Psoas muscle (tissue), 8 donors: ENCODE results near the gene KCNJ16. TPM values are rescaled to one million over a fixed set of nuclear protein-coding genes. Genes with fewer than 3 reads are reported as not detected.

ENCODE experiments used
- ATAC-seq, 4 donors: fragments of 200-7000 bp; cut with Tn5 transposase; one replicate each; pipeline ENCODE4 v1.9.1; 2020; ENCODE audit warnings: moderate library complexity in 3 of 4, mild to moderate bottlenecking in 2 of 4
- DNase-seq, 2 donors: peaks; one replicate each; pipeline ENCODE4 v3.0.0-alpha.2; 2020
- H3K27ac ChIP-seq: fragments of 200-600 bp; one replicate; pipeline ENCODE4 v1.8.0; 2022
- H3K27me3 ChIP-seq, 3 donors: fragments of 200-600 bp in 1 of 3; one replicate each; pipeline versions ENCODE4 v1.6.1 to v1.8.0; 2013 to 2022; ENCODE audit warnings: low read length in 2 of 3, mild to moderate bottlenecking in 2 of 3, moderate library complexity in 1 of 3; ENCODE audit not compliant: insufficient read depth in 3 of 3
- H3K36me3 ChIP-seq, 2 donors: fragments of 200-600 bp in 1 of 2; one replicate each; pipeline versions ENCODE4 v1.6.1 to v1.8.0; 2013 to 2022; ENCODE audit warnings: low read depth in 1 of 2, mild to moderate bottlenecking in 1 of 2, moderate library complexity in 1 of 2; ENCODE audit not compliant: insufficient read depth in 1 of 2
- H3K4me1 ChIP-seq: fragments of 200-600 bp; one replicate; pipeline ENCODE4 v1.8.0; 2022
- H3K4me3 ChIP-seq: fragments of 200-600 bp; one replicate; pipeline ENCODE4 v1.8.0; 2022; ENCODE audit warnings: mild to moderate bottlenecking
- H3K9me3 ChIP-seq: fragments of 200-600 bp; one replicate; pipeline ENCODE4 v1.8.0; 2022
- WGBS, 3 donors: extraction: QIAGEN DNeasy Blood & Tissue Kit; methylation state at CpG; one replicate each; pipeline versions ENCODE4 v1.1.6 to v1.1.7; 2013; 5-methylcytosine and 5-hydroxymethylcytosine counted together
- intact Hi-C, 2 donors: fragments of 100-400 bp; cut with DNase I; formaldehyde crosslinking; loops; one replicate each; pipeline versions ENCODE4 v1.11.0 to v1.14.2; 2022
- polyA plus RNA-seq, 3 donors: library from polyadenylated mRNA; stranded (reverse); fragments of 200-250 nt; gene quantifications; one replicate each; pipeline ENCODE4 v1.2.3, GENCODE V29; 2013
- total RNA-seq, 4 donors: library from RNA; stranded (reverse); fragmentation: NEBNext Ultra II Directional in 2 of 4; extraction: Animal tissue kit (Norgen Biotek cat#: 25700) in 2 of 4; gene quantifications; one replicate each; pipeline versions ENCODE4 v1.2.1 to v1.2.4, GENCODE V29; 2021 to 2023
- TF ChIP-seq, protein P1 (sequence below): fragments of 200-600 bp; IDR thresholded peaks from one replicate; pipeline ENCODE4 v1.8.0; 2022; ENCODE audit warnings: antibody characterized with exemption
- donor health status: healthy with polysubstance abuse.
- donor health status: DM: no; HTN: no; CAD: no; lungs with moderate emphysema.
- donor health status: Bipolar disorder and iron deficiency.
- donor health status: healthy.
- donor health status: DM: yes; HTN: yes; CAD: no.
- donor health status: DM: no; HTN: no; CAD: no.
- donor health status: DM: no; HTN: no; CAD: no.
- donor health status: DM: yes; HTN: yes; CAD: no.

The KCNJ16 gene
- total and polyA plus RNA-seq, 7 donors = 0.04 to 0.27 TPM; not detected in 5

DNA sequence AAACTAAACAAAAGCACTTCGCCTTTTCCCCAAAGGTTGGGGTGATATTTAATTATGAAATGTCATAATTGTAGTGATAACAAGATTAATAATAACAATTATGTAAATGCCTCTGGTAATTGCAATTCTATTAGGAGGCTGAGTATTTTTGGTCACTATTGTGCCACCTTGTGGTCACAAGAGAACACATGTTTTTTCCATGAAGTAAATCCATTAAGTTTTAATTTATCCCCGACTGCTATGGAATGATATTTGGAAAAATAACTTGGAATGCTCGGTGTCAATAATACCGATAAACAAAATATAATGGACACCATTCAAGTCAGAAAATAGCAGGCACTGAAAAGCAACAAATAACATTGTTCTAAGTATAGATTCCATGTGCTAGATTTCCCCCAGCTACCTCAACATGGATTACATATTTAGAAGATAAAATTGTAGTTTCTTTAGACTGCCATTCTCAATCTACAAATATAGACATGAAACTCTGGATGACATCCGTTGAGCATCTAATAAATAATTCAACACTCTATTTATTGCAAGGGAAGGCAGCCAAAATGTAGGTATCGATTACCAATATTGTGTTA, 69.3 kb downstream of the KCNJ16 start:
- peak in 1 of 4 donors; percentile 77 for ATAC-seq
- 18 to 20% (median 19%) methylated on average over 6 of the region's 6 CpGs for WGBS, 3 donors

DNA sequence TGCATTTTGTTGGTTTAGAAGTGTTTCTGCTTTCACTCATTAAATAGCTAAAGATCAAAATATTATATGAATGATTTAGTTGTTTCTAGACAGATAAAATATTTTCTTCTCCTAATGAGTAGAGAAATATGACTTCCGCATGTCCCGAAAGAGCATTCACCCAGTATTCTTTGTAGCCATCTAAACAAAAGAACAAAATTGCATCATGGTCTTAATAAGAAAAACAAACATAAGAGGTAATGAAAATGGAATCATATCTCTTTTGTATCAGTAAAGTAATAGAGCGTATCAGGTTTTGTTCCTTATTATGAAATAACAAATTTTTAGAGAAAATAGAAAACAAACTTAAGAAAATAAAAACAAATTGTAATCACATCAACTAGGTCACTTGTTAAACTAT, 78.2 kb downstream of the KCNJ16 start:
- Histone ChIP-seq H3K4me1 (no peaks in the 10 kb centered on the region), H3K4me3 (no peak overlapping the region), H3K36me3 (no peaks in the 10 kb centered on the region), H3K27me3 (peaks cover 0 to 2% (median 0%) of the 10 kb centered on the region in 3 donors), H3K27ac (no peak overlapping the region), H3K9me3 (no peaks in the 10 kb centered on the region)
- intact Hi-C loops = no loop called here
- WGBS, 3 donors = 97 to 98% (median 97%) methylated on average over 3 of the region's 3 CpGs
- TF ChIP-seq, protein P1, sequence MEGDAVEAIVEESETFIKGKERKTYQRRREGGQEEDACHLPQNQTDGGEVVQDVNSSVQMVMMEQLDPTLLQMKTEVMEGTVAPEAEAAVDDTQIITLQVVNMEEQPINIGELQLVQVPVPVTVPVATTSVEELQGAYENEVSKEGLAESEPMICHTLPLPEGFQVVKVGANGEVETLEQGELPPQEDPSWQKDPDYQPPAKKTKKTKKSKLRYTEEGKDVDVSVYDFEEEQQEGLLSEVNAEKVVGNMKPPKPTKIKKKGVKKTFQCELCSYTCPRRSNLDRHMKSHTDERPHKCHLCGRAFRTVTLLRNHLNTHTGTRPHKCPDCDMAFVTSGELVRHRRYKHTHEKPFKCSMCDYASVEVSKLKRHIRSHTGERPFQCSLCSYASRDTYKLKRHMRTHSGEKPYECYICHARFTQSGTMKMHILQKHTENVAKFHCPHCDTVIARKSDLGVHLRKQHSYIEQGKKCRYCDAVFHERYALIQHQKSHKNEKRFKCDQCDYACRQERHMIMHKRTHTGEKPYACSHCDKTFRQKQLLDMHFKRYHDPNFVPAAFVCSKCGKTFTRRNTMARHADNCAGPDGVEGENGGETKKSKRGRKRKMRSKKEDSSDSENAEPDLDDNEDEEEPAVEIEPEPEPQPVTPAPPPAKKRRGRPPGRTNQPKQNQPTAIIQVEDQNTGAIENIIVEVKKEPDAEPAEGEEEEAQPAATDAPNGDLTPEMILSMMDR = no peak
- ATAC-seq (no peak), DNase-seq (no peak)

More for the DNA sequence above, 69.3 kb downstream of the KCNJ16 start:
- H3K4me3 ChIP-seq = no peak overlapping the region
- no peak for DNase-seq
- H3K36me3 ChIP-seq = no peaks in the 10 kb centered on the region
- no peak overlapping the region for H3K27ac ChIP-seq
- TF ChIP-seq, protein P1 = peak; percentile 82
- intact Hi-C loops = loop anchor here (2.0 to 10.0 kb wide), 5 partner anchors 420 to 572 kb away; no protein-coding TSS in a partner anchor
- no peaks in the 10 kb centered on the region for H3K9me3 ChIP-seq
- H3K4me1 ChIP-seq = no peaks in the 10 kb centered on the region
- H3K27me3 ChIP-seq = no peaks in the 10 kb centered on the region

DNA sequence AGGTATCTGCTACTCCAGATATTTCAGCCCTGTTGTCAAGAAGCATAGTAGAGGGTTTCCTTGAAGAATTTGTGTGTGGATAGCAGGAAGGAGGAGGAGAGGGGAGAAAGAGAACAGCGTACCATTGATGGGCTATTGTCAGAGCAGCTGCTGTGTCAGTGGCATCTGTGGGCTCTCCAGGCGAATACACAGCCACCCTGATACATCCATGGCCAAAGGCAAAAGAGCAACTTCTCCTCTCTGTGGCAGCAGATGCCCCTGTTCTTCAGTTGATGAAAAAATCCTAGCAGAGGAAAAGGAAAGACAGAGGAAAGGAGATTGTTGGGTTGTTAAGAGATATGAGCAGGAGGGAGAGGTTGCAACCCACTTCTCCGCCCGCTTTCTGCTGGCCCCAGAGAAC, 82.1 kb downstream of the KCNJ16 start:
- intact Hi-C loops = no loop called here
- Histone ChIP-seq H3K27me3 (no peaks in the 10 kb centered on the region), H3K27ac (no peak overlapping the region), H3K36me3 (no peaks in the 10 kb centered on the region), H3K4me1 (no peaks in the 10 kb centered on the region), H3K9me3 (no peaks in the 10 kb centered on the region), H3K4me3 (no peak overlapping the region)
- TF ChIP-seq, protein P1 = no peak
- ATAC-seq = no peak
- no peak for DNase-seq
- 79 to 82% (median 81%) methylated on average over 4 of the region's 4 CpGs for WGBS, 3 donors

DNA sequence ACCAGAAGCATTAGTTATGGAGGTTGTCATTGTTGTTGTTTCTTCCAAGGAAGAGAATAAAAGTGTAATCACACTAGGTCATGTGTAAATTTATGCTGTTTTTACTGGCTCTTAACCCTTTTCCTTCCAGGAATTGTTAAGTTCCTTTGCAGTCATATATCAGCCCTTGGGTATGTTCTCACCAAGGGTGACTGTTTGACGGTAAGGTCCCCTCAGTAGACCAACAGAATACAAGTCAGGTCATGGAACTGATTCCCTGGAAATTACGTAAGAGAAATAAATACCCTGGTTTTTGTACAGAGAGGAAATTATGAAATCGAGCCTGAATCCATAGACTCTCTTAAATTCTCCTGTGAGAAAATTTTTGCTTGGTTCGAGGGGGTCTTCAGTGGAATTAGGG, 83.2 kb downstream of the KCNJ16 start:
- 50 to 56% (median 53%) methylated on average over 4 of the region's 4 CpGs for WGBS, 3 donors
- no peak for ATAC-seq
- no peaks in the 10 kb centered on the region for H3K9me3 ChIP-seq

More for the DNA sequence above, 83.2 kb downstream of the KCNJ16 start:
- Histone ChIP-seq H3K27me3 (no peaks in the 10 kb centered on the region), H3K36me3 (no peaks in the 10 kb centered on the region), H3K4me3 (no peak overlapping the region), H3K4me1 (no peaks in the 10 kb centered on the region), H3K27ac (peak overlapping the region; percentile 6)
- DNase-seq = no peak
- TF ChIP-seq, protein P1 = no peak
- intact Hi-C loops = no loop called here
